Mammary epithelial cell (primary cell): ENCODE data around the gene MED22.

Experiments used
- CTCF ChIP-seq, 2 donors: IDR thresholded peaks in 1 of 2; conservative IDR thresholded peaks in 1 of 2; 2 replicates each; pipeline ENCODE4 v1.5.1; 2011 to 2012; ENCODE audit warnings: inconsistent platforms in 2 of 2, low read length in 2 of 2, mild to moderate bottlenecking in 2 of 2, control low read depth in 1 of 2, low read depth in 1 of 2; ENCODE audit not compliant: insufficient read depth in 1 of 2; ENCODE audit errors: extremely low read depth in 1 of 2
- EZH2 ChIP-seq: IDR thresholded peaks from 2 replicates; pipeline ENCODE4 v1.6.1; 2012; ENCODE audit warnings: low read length, inconsistent platforms, borderline replicate concordance

GRCh38 chr9:133327834-133328484 is 20.0 kb downstream of the MED22 start:
- no peak for TF ChIP-seq CTCF (conservative IDR thresholded peaks at IDR 0.05 in 1 of 2, IDR thresholded peaks at IDR 0.05 in 1 of 2; ENCODE audit: extremely low read depth in 1 of 2, insufficient read depth in 1 of 2, low read depth in 1 of 2, low read length in 2 of 2)
- TF ChIP-seq EZH2, result no peak
